ENCODE results near the gene PFN3. TPM values are rescaled to one million over a fixed set of nuclear protein-coding genes. Genes with fewer than 3 reads are reported as not detected.
A peak's percentile ranks its signal among the peaks of the same experiment; 100 is the strongest.

PFN3 gene
- total RNA-seq, 4 donors from 2014 or later, result not detected

GRCh38 chr5:177438468-177438867, 38.0 kb upstream of the PFN3 start:
- no peak for DNase-seq (ENCODE audit: low spot score in 2 of 2)
- WGBS, 2 donors, result 78 to 83% methylated on average over 10 of the region's 10 CpGs
- TF ChIP-seq CTCF (IDR thresholded peaks at IDR 0.05) (no peak), POLR2A (IDR thresholded peaks at IDR 0.05) (no peak)
- intact Hi-C loops (cut with DNase I; ENCODE audit: low total_unique reads), result no loop called here
- H3K4me3 ChIP-seq (ENCODE audit: low read depth, poor library complexity, severe bottlenecking), result no peak overlapping the region

- intact Hi-C loops (cut with DNase I; ENCODE audit: low total_unique reads), result no loop called here
- WGBS, 2 donors, result 48 to 54% methylated on average over 4 of the region's 4 CpGs
- H3K4me3 ChIP-seq (ENCODE audit: low read depth, poor library complexity, severe bottlenecking), result no peak overlapping the region
- no peak for TF ChIP-seq POLR2A (IDR thresholded peaks at IDR 0.05)
- DNase-seq (ENCODE audit: low spot score in 2 of 2), result no peak
Observed at GRCh38 chr5:177437623-177438022, 37.2 kb upstream of the PFN3 start.

GRCh38 chr5:177435847-177436536, 35.5 kb upstream of the PFN3 start:
- no peak for DNase-seq (ENCODE audit: low spot score in 2 of 2)
- H3K4me3 ChIP-seq (ENCODE audit: low read depth, poor library complexity, severe bottlenecking), result no peak overlapping the region
- TF ChIP-seq CTCF (IDR thresholded peaks at IDR 0.05), result no peak
- TF ChIP-seq POLR2A (IDR thresholded peaks at IDR 0.05), result no peak
- intact Hi-C loops (cut with DNase I; ENCODE audit: low total_unique reads), result no loop called here
- WGBS, 2 donors, result 91 to 94% methylated on average over 34 to 36 of the region's 37 CpGs

- WGBS, 2 donors, result 89 to 94% methylated on average over 18 to 20 of the region's 20 CpGs
- DNase-seq (ENCODE audit: low spot score in 2 of 2), result no peak
- H3K4me3 ChIP-seq (ENCODE audit: low read depth, poor library complexity, severe bottlenecking), result no peak overlapping the region
- intact Hi-C loops (cut with DNase I; ENCODE audit: low total_unique reads), result no loop called here
- TF ChIP-seq POLR2A (IDR thresholded peaks at IDR 0.05) (no peak), CTCF (IDR thresholded peaks at IDR 0.05) (no peak)
Observed at GRCh38 chr5:177434942-177435738, 34.7 kb upstream of the PFN3 start.

GRCh38 chr5:177434437-177434836, 34.0 kb upstream of the PFN3 start:
- no peak overlapping the region for H3K4me3 ChIP-seq (ENCODE audit: low read depth, poor library complexity, severe bottlenecking)
- no peak for DNase-seq (ENCODE audit: low spot score in 2 of 2)
- TF ChIP-seq CTCF (IDR thresholded peaks at IDR 0.05) (no peak), POLR2A (IDR thresholded peaks at IDR 0.05) (no peak)
- intact Hi-C loops (cut with DNase I; ENCODE audit: low total_unique reads), result no loop called here
- WGBS, 2 donors, result 51 to 58% methylated on average over 7 to 8 of the region's 8 CpGs

- intact Hi-C loops (cut with DNase I; ENCODE audit: low total_unique reads), result no loop called here
- TF ChIP-seq CTCF (IDR thresholded peaks at IDR 0.05) (no peak), POLR2A (IDR thresholded peaks at IDR 0.05) (no peak)
- peak in 1 of 2 donors; percentile 48 for DNase-seq (ENCODE audit: low spot score in 2 of 2)
- 43 to 68% methylated on average over 11 to 23 of the region's 29 CpGs for WGBS, 2 donors
- H3K4me3 ChIP-seq (ENCODE audit: low read depth, poor library complexity, severe bottlenecking), result no peak overlapping the region
Observed at GRCh38 chr5:177433658-177434217, 33.3 kb upstream of the PFN3 start.

Measured in lower leg skin (tissue), 4 donors.